Endothelial cell of umbilical vein (primary cell): ENCODE results near the gene HIVEP3. TPM values are rescaled to one million over a fixed set of nuclear protein-coding genes. Genes with fewer than 3 reads are reported as not detected.

Experiments
- BruUV-seq: library from RNA; stranded (reverse); fragments of 400-500 nt; replicated peaks from 2 replicates; lab custom pipeline; 2021; lab: Mats Ljungman, UMichigan
- CTCF ChIA-PET: fragments of 300-600, 350-600 bp; sonication (Branson Sonifier 250); formaldehyde crosslinking; loops from one replicate; lab custom pipeline; 2021; ENCODE audit warnings: antibody characterized with exemption, inconsistent platforms; lab: Charles Lee
- POLR2A ChIA-PET: fragments of 300-600, 350-600 bp; sonication (Branson Sonifier 250); formaldehyde crosslinking; loops from one replicate; lab custom pipeline; 2021; ENCODE audit warnings: antibody characterized with exemption, inconsistent platforms; lab: Charles Lee
- DNase-seq: peaks from one replicate; pipeline ENCODE4 v3.0.0-alpha.2; 2011; ENCODE audit warnings: low read depth, low spot score
- FAIRE-seq: peaks from 2 replicates; lab custom pipeline; 2011; peaks lifted over from hg19 to GRCh38; lab: Jason Lieb, UNC
- H2AFZ ChIP-seq: 2 replicates; pipeline ENCODE4 v1.6.0; 2012; ENCODE audit warnings: low read depth, low read length, control low read depth, inconsistent platforms
- H3K27ac ChIP-seq: 2 replicates; pipeline ENCODE4 v1.5.1; 2011; ENCODE audit warnings: low read depth, mild to moderate bottlenecking, control low read depth, low read length, moderate library complexity; ENCODE audit not compliant: insufficient read depth
- H3K27me3 ChIP-seq, 2 experiments: 2 replicates each; pipeline versions ENCODE4 v1.6.0 to v1.6.1; 2011; ENCODE audit warnings: low read length in 2 of 2, mixed read lengths in 1 of 2; ENCODE audit not compliant: control insufficient read depth in 2 of 2, insufficient read depth in 2 of 2
- H3K36me3 ChIP-seq, 2 experiments: 2 replicates in 1 of 2; 3 replicates in 1 of 2; pipeline ENCODE4 v1.5.1; 2011; ENCODE audit warnings: low read length in 2 of 2, mild to moderate bottlenecking in 1 of 2, moderate library complexity in 1 of 2; ENCODE audit not compliant: control insufficient read depth in 2 of 2, insufficient read depth in 2 of 2; ENCODE audit errors: extremely low read depth in 1 of 2
- H3K4me1 ChIP-seq: 3 replicates; pipeline ENCODE4 v1.5.1; 2011; ENCODE audit warnings: mild to moderate bottlenecking, low read length; ENCODE audit not compliant: control insufficient read depth, insufficient read depth; ENCODE audit errors: extremely low read depth
- H3K4me2 ChIP-seq: 2 replicates; pipeline ENCODE4 v1.6.1; 2011; ENCODE audit warnings: low read length, control low read depth, mixed read lengths; ENCODE audit not compliant: insufficient read depth
- H3K4me3 ChIP-seq, 3 experiments: fragments of 200-600 bp in 1 of 3; sonication (generic), shearing (Covaris generic) in 1 of 3; replicated peaks in 1 of 3; 2 replicates each; pipeline ENCODE4 v1.5.1; 2011 to 2016; ENCODE audit warnings: control low read depth in 3 of 3, low read length in 3 of 3, mild to moderate bottlenecking in 2 of 3, inconsistent platforms in 1 of 3, low read depth in 1 of 3, moderate library complexity in 1 of 3; ENCODE audit not compliant: insufficient read depth in 1 of 3
- H3K79me2 ChIP-seq: 2 replicates; pipeline ENCODE4 v1.6.0; 2012; ENCODE audit warnings: low read length, inconsistent platforms; ENCODE audit not compliant: control insufficient read depth, insufficient read depth
- H3K9ac ChIP-seq: replicated peaks from 2 replicates; pipeline ENCODE3; 2011; ENCODE audit warnings: low read length, control low read depth; ENCODE audit not compliant: insufficient read depth; ENCODE audit errors: extremely low read depth
- H3K9me1 ChIP-seq: replicated peaks from 3 replicates; pipeline ENCODE4 v1.6.0; 2011; ENCODE audit warnings: mild to moderate bottlenecking, low read length; ENCODE audit not compliant: control insufficient read depth, insufficient read depth; ENCODE audit errors: extremely low read depth
- H3K9me3 ChIP-seq: replicated peaks from 2 replicates; pipeline ENCODE4 v1.5.1; 2012; ENCODE audit warnings: low read length, inconsistent platforms; ENCODE audit not compliant: control insufficient read depth, insufficient read depth
- H4K20me1 ChIP-seq: replicated peaks from 2 replicates; pipeline ENCODE3; 2011; ENCODE audit warnings: mild to moderate bottlenecking, low read length; ENCODE audit not compliant: control insufficient read depth, insufficient read depth; ENCODE audit errors: extremely low read depth
- CTCF ChIP-seq, 2 donors: IDR thresholded peaks; 1 replicate in 1 of 2; 2 replicates in 1 of 2; pipeline ENCODE4 v1.5.1; 2011; ENCODE audit warnings: low read length in 2 of 2, mild to moderate bottlenecking in 2 of 2, moderate library complexity in 2 of 2, control low read depth in 1 of 2, inconsistent platforms in 1 of 2, low read depth in 1 of 2; ENCODE audit not compliant: insufficient read depth in 1 of 2; ENCODE audit errors: extremely low read depth in 1 of 2
- EZH2 ChIP-seq: IDR thresholded peaks from 2 replicates; pipeline ENCODE4 v1.6.1; 2012; ENCODE audit warnings: borderline replicate concordance, low read depth, mild to moderate bottlenecking, moderate library complexity, low read length, inconsistent platforms; ENCODE audit not compliant: severe bottlenecking
- FOS ChIP-seq: IDR thresholded peaks from 2 replicates; pipeline ENCODE4 v1.6.1; 2011; ENCODE audit warnings: mild to moderate bottlenecking, low read length, moderate library complexity, borderline replicate concordance; ENCODE audit not compliant: insufficient read depth
- GATA2 ChIP-seq: IDR thresholded peaks from 2 replicates; pipeline ENCODE4 v1.7.0; 2011; ENCODE audit warnings: low read depth, mild to moderate bottlenecking, moderate library complexity, mixed read lengths, low read length; ENCODE audit not compliant: insufficient read length, insufficient read depth
- JUN ChIP-seq: IDR thresholded peaks from 2 replicates; pipeline ENCODE4 v1.6.1; 2011; ENCODE audit warnings: borderline replicate concordance, low read depth; ENCODE audit not compliant: insufficient read length, insufficient read depth
- MYC ChIP-seq: IDR thresholded peaks from one replicate; pipeline ENCODE4 v1.6.1; 2011; ENCODE audit warnings: mild to moderate bottlenecking, low read depth, low read length
- POLR2A ChIP-seq: IDR thresholded peaks from 2 replicates; pipeline ENCODE4 v1.6.1; 2012; ENCODE audit warnings: low read depth, mild to moderate bottlenecking, control low read depth, low read length
- POLR2AphosphoS5 ChIP-seq: IDR thresholded peaks from 2 replicates; pipeline ENCODE4 v1.6.1; 2012; ENCODE audit warnings: low read depth, mild to moderate bottlenecking, control low read depth, low read length, moderate library complexity; ENCODE audit not compliant: insufficient read depth
- dilution Hi-C: fragments of 300-500 bp; cut with MboI; formaldehyde crosslinking; loops from one replicate; pipeline ENCODE4 v1.15.0; 2019; ENCODE audit warnings: low sequenced_read_pairs; ENCODE audit not compliant: extremely low pct_ligation_motif_present
- intact Hi-C: fragments of 100-400 bp; cut with micrococcal nuclease; formaldehyde crosslinking; loops from one replicate; pipeline ENCODE4 v1.10.0; 2022
- polyA plus RNA-seq, 4 experiments: library from polyadenylated mRNA; depleted of rRNA in 3 of 4; stranded (reverse) in 3 of 4; unstranded in 1 of 4; fragments of >200 nt; gene quantifications; 2 replicates each; pipeline versions ENCODE4 v1.2.1 to v1.2.3, GENCODE V29; 2011 to 2012; ENCODE audit warnings: missing spikeins in 1 of 4
- total RNA-seq: library from RNA; stranded (reverse); gene quantifications from 2 replicates; pipeline ENCODE4 v1.2.3, GENCODE V29; 2021
- TF ChIP-seq, protein P1 (sequence below): IDR thresholded peaks from 2 replicates; pipeline ENCODE4 v1.6.1; 2011; ENCODE audit not compliant: insufficient read depth, insufficient read length

HIVEP3 gene
- total and polyA plus RNA-seq, 2 donors (not counting 3 experiments of a cell fraction or from before 2014, with no cell fraction given), result 3.4 to 4.0 TPM

- CTCF ChIA-PET, result interaction anchor here (1.7 kb wide), 1 partner anchor 15 kb away, joined by 8 read pairs; no protein-coding TSS in a partner anchor
- no peak for FAIRE-seq
These were observed 210.9 kb downstream of the HIVEP3 start for GRCh38 chr1:41707793-41708192.

More at GRCh38 chr1:41707793-41708192, 210.9 kb downstream of the HIVEP3 start:
- Histone ChIP-seq H3K9ac (no peak overlapping the region), H3K4me1 (peaks cover 1% of the 10 kb centered on the region), H3K36me3 (no peaks in the 10 kb centered on the region), H3K4me2 (no peak overlapping the region), H3K9me3 (no peaks in the 10 kb centered on the region), H4K20me1 (no peaks in the 10 kb centered on the region), H3K27me3 (no peaks in the 10 kb centered on the region), H3K79me2 (no peaks in the 10 kb centered on the region), H3K9me1 (no peaks in the 10 kb centered on the region), H3K27ac (no peak overlapping the region), H3K4me3 (no peak overlapping the region), H2AFZ (no peak overlapping the region)
- TF ChIP-seq MYC (no peak), GATA2 (no peak), CTCF (IDR thresholded peaks at IDR 0.05; ENCODE audit: extremely low read depth in 1 of 2, insufficient read depth in 1 of 2, low read depth in 1 of 2, low read length in 2 of 2) (no peak), FOS (no peak), POLR2A (no peak), JUN (no peak), POLR2AphosphoS5 (no peak), EZH2 (no peak)
- TF ChIP-seq, protein P1, sequence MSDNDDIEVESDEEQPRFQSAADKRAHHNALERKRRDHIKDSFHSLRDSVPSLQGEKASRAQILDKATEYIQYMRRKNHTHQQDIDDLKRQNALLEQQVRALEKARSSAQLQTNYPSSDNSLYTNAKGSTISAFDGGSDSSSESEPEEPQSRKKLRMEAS, result no peak
- intact Hi-C loops, result no loop called here
- no TSS peak for BruUV-seq
- POLR2A ChIA-PET, result no interaction called here
- dilution Hi-C loops, result no loop called here
- DNase-seq, result no peak
